Measurements from ENCODE around the gene M6PR.

M6PR gene

GRCh38 chr12:8913702-8914032 lies 35.8 kb downstream of the M6PR start:
- in situ Hi-C loops (cut with MboI; ENCODE audit: low pct_unique_long_range_greater_than_20kb, low sequenced_read_pairs, unreplicated experiment) = no loop called here
- DNase-seq (ENCODE audit: low spot score) = peak; percentile 23
- no peak for TF ChIP-seq CTCF (IDR thresholded peaks at IDR 0.05; ENCODE audit: extremely low read depth, insufficient read depth, missing control alignments)

- in situ Hi-C loops (cut with MboI; ENCODE audit: low pct_unique_long_range_greater_than_20kb, low sequenced_read_pairs, unreplicated experiment) = no loop called here
- peak; percentile 33 for DNase-seq (ENCODE audit: low spot score)
Measured at GRCh38 chr12:8912914-8913313, 36.5 kb downstream of the M6PR start.

GRCh38 chr12:8911606-8912268 lies 37.7 kb downstream of the M6PR start:
- no peak for TF ChIP-seq CTCF (IDR thresholded peaks at IDR 0.05; ENCODE audit: extremely low read depth, insufficient read depth, missing control alignments)
- in situ Hi-C loops (cut with MboI; ENCODE audit: low pct_unique_long_range_greater_than_20kb, low sequenced_read_pairs, unreplicated experiment) = no loop called here
- no peak for DNase-seq (ENCODE audit: low spot score)

More at GRCh38 chr12:8912914-8913313, 36.5 kb downstream of the M6PR start:
- TF ChIP-seq CTCF (IDR thresholded peaks at IDR 0.05; ENCODE audit: extremely low read depth, insufficient read depth, missing control alignments) = no peak

GRCh38 chr12:8909752-8910151 lies 39.7 kb downstream of the M6PR start:
- TF ChIP-seq CTCF (IDR thresholded peaks at IDR 0.05; ENCODE audit: extremely low read depth, insufficient read depth, missing control alignments) = no peak
- in situ Hi-C loops (cut with MboI; ENCODE audit: low pct_unique_long_range_greater_than_20kb, low sequenced_read_pairs, unreplicated experiment) = no loop called here
- DNase-seq (ENCODE audit: low spot score) = no peak

- no peak for DNase-seq (ENCODE audit: low spot score)
- in situ Hi-C loops (cut with MboI; ENCODE audit: low pct_unique_long_range_greater_than_20kb, low sequenced_read_pairs, unreplicated experiment) = no loop called here
Measured at GRCh38 chr12:8907513-8907912, 41.9 kb downstream of the M6PR start.

GRCh38 chr12:8906266-8907180 lies 42.9 kb downstream of the M6PR start:
- TF ChIP-seq CTCF (IDR thresholded peaks at IDR 0.05; ENCODE audit: extremely low read depth, insufficient read depth, missing control alignments) = no peak
- DNase-seq (ENCODE audit: low spot score) = no peak
- in situ Hi-C loops (cut with MboI; ENCODE audit: low pct_unique_long_range_greater_than_20kb, low sequenced_read_pairs, unreplicated experiment) = no loop called here

More at GRCh38 chr12:8907513-8907912, 41.9 kb downstream of the M6PR start:
- no peak for TF ChIP-seq CTCF (IDR thresholded peaks at IDR 0.05; ENCODE audit: extremely low read depth, insufficient read depth, missing control alignments)

All from GM13977 (cell line).